GM18873 (cell line): ENCODE measurements around the gene RTN4RL2.

Source experiments
- ATAC-seq: cut with Tn5 transposase; IDR thresholded peaks from one replicate; pipeline ENCODE4 v1.9.1; 2021; ENCODE audit warnings: mild to moderate bottlenecking, moderate library complexity, moderate number of reproducible peaks; ENCODE audit not compliant: unreplicated experiment, low FRiP score

The RTN4RL2 gene

GRCh38 chr11:57515332-57516060 lies 55.2 kb downstream of the RTN4RL2 start, which contains the start of gene SLC43A1:
Gene SLC43A1 (minus strand): TSS chr11:57515702. CDS start chr11:57514111, 1,591 bp downstream.
- ATAC-seq: no peak

- no peak for ATAC-seq
These were observed 55.7 kb downstream of the RTN4RL2 start for GRCh38 chr11:57516061-57516443.

DNA sequence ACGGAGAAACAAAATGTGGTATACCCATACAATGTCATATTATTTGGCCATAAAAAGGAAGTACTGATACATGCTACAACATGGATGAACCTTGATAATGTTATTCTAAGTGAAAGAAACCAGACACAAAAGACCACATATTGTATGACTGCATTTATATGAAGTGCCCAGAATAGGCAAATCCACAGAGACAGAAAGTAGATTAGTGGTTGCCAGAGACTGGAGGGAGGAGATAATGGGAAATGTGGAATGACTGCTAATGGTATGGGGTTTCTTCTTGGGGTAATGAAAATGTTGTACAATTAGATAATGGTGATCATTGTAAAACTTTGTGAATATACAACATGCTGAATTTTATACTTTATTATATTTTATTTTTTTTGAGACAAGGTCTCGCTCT lies 60.8 kb downstream of the RTN4RL2 start:
- ATAC-seq: no peak

GRCh38 chr11:57523419-57523818 lies 63.1 kb downstream of the RTN4RL2 start:
- no peak for ATAC-seq
